NCI-H146 treated with DMSO at 0.1 percent for 48 hours (cell line): ENCODE results near the gene CNTNAP2.

Experiments
- DNase-seq: peaks from one replicate; lab custom pipeline; 2025; ENCODE audit not compliant: unreplicated experiment; lab: John Stamatoyannopoulos, UW

Gene CNTNAP2

DNA sequence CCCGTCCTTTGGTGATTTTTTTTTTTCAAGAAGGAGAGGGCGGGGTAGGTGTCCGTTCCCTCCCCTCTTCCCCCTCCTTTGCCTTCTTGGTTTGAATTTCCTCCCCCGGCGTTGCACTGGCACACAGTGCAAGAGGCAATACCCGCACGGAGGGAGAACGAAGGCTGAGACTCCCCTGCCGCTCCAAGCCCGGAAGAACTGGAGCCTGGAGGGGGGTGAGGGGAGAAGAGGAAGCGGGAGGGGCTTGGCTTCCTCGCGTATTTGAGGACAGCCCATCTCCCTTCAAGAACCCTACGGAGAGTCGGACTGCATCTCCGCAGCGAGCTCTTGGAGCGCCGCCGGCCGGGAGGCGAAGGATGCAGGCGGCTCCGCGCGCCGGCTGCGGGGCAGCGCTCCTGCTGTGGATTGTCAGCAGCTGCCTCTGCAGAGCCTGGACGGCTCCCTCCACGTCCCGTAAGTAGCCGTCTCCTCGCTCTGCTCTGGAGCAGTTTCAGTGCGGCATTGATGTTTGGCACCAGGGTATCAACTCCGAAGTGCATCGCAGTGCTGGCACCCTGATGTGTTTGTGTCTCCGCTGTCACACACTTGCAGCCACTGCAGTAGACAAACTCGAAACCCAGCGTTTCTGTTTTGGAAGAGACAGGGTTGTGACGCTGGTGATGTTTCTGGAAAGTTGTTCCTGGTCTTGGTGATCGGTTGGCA lies at the start of gene CNTNAP2:
TSS of gene CNTNAP2 (plus strand) at position 281 of the 702 bp plus-strand sequence. CDS start at position 357, 76 bp downstream.
- peak; percentile 84 for DNase-seq

DNA sequence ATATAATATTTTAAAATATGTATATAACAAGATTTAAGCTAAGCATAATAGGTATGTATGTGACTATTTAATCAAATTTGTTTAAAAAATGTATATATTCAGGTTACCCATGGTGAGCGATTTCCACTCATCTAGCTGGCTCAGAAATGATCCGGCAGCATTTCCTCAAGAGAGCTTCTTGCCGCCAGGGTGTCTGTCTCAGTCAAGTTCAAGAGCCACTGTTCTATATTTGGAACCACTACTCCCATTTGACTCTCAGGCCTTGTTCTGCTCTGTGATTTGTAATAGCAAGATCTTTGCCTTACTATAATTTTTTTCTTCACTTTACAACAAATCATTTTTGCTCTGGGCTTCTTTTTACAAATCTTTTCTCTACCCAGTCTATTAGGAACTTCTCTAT lies 48.7 kb upstream of the CNTNAP2 start:
- DNase-seq: no peak

DNA sequence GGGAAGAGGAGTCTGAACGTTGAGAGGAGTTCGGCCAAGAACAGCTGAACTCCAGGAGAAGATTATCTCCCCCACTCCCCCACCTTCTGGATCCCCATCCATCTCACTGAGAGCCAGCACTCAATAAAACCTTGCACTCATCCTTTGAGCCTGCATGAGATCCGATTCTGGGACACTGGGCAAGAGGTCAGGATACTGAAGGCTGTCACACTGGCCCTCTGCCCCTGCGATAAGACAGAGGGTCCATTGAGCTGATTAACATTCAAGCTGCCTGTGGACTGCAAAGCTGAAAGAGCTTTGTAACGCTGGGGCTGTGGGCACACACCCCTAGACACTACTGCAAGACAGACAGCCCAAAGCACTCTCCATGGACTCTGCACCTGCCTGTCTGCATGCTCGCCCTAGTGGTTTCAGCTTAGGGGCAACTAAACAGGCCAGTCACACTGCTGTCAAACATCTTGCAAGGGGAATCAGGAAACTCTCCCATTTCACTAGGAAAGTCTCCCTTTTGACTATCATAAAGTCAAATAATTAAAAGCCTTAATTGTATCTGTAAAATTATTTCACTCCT lies 42.3 kb upstream of the CNTNAP2 start:
- DNase-seq: no peak

DNA sequence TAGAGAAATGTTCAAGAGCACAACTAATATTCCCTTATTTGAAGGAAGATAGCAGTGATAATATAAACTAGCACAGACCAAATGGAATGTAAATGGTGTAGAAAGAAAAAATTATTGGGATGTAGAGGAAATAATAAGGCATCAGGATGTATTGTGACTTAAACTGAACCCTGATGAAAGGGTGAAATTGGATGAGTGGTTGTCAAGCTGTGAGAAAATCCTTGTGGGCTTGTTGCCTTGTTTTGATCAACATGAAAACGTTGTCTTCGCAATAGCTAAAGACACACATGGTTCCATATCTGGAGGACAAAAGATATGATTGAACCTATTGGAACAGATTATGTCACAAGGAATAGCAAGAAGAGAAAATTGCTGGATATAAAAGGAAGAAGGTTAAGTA lies 40.3 kb upstream of the CNTNAP2 start:
- no peak for DNase-seq

DNA sequence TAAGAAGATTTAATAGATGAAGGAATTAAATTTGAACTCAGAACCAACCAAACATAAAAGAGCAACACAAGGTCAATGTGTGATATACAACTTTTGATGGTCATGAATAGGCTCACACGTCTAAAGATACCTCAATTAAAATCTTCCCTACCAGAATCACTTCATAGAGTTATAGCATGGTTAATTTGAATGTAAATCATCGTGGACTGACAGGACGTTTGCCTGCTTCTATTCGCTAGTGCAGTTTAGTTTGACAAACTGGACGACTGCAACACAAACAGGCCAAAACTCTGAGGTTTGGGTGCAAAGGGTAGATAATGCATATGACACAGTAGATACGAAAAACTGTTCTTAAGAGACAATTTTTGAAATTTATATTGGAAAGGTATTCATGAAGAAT lies 32.5 kb upstream of the CNTNAP2 start:
- DNase-seq: no peak

DNA sequence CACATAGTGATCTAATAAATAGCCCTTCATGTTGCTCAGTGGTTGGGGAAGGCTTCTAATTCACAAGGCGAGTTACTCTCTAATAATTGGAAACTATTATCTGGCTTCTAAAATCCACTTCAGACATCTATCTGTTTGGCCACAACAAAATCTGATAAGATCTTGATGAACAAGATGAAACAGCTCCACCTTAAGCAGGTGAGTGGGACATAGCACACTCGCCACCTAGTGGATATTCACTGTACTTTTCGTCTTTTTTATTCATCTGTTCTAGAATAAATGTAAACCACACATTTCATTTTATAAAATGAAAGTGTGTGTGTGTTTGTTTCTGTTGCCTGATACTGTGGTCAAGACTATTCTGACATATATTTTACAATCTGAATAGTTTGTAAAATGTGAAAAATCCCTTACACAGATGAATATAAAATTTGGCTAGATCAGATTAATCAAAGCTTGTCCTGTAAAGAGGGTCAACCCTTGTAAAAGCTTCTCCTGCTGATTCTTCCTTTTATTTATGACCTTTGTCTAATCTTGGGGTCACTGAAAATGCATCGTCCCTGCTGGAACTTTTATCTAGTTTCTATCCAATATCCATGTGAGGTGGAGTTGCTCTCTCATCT lies 26.5 kb upstream of the CNTNAP2 start:
- peak; percentile 64 for DNase-seq

DNA sequence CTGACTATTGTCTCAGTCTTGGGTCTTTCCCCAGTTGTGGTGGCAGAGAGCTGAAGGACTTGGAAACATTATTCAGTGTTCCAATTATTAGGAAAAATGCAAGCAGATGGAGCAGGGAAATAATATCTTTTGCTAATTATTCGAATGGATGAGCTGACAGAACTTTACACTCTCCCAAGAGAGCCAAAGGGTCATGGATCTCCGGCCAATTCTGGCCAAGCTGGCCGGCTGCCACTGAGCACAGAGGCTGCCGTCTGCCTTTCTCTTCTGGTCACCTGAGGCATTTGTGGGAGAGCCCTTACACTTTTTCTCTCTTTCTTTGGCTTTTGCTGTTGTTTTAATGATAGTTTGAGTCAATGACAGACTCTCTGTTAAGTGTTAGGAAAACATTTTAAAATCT lies 22.2 kb upstream of the CNTNAP2 start:
- DNase-seq: no peak

DNA sequence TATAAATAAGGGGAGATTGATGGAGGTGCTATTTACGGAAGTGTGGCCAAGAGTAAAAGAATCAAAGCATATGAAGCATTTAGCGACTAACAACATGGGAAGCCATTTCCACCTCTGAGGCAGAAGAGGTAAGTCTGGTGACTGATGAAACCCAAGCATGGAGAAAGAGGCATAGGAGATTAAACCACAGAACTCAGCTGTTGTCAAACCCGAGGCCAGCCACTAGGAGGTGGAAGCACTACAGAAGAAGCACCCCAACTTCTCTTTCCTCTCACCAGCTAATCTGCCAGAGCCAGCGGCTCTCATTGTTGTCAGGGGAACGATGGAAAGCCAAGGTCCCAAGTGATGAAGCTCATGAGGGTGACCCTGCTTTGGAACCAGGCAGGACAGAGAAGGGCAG lies 19.6 kb upstream of the CNTNAP2 start:
- peak; percentile 21 for DNase-seq

DNA sequence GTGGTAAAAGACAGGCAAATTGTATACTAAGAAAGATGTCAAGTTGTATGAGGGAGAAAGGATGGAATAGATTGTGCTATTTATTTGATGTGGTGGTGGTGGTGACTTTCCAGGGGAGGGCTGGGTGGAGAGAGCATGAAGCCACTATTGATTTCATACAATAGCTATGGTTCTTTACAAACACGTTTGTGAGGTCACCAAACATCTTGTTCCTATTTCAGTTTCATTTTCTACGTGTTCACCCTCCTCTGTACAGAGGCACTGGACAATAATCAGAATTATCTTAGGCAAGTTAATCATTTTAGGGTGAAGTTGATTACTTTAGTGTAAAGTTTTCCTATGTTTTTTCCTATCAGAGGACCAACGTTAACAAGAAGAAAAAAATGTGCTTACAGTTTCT lies 10.3 kb upstream of the CNTNAP2 start:
- DNase-seq: no peak

DNA sequence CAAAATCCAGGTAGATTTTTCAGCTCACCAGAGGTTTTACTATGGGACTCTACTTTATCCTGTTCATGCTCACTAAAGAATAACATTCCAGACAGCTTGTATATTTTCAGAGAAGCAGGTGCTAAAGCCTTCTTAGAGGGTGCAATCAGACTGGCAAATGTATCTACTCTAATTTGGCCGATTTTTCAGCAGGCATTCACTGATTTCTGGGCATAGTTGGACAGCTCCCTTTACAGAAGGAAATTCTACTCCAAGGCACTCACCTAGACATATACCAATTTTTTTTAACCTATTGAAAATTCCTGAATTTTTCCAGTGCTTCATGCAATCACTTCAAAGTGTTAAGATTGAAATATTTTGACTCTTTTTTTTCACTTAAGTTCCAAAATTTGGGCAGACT lies 3.8 kb upstream of the CNTNAP2 start:
- DNase-seq: no peak

DNA sequence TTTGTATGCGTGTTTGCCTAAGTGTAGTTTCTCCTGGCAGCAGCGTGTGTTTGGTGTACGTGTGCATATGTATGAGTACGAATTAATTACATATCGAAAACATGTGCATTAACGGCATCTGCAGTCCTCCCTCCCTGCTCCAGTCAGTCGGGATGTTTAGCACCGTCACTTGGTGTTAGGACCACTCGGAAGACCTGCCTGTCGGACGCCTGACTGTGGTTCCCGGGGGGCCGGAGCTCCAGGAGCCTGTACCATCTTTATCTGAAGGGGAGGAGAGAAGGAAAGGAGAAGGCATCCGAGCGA lies 1.1 kb upstream of the CNTNAP2 start:
- DNase-seq: no peak

DNA sequence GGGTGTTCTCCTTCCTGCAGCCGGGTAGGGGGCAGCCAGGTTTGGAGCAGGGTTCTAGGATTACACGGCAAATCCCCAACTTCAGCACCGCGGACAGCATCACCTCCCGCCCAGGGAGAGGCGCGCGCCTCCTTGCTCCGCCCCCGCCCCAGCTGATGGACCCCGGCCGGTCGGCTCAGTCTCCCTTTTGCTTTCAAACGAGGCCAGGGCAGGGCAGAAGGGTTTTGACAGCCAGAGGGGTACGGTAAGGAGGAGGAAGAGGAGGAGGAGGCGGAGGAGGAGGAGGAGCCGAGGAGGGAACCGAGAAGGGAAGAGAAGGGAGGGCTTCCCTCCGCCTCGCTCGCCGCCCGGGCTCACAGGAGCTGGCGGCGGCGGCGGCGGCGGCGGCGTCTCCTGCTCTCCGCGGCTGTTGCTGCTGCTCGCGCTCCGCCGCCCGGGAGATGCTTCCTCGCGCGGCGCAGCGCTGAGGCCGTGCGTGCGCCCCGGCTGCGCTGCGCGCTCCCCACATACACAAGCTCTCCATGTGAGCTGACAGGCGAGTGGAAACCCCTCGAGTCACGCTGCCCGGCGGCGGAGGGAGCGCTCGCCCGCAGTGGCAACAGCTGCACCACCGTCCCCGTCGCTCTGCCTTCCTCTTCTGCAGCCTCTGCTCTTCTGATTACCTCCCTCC lies 615 bp upstream of the CNTNAP2 start:
- peak; percentile 71 for DNase-seq

DNA sequence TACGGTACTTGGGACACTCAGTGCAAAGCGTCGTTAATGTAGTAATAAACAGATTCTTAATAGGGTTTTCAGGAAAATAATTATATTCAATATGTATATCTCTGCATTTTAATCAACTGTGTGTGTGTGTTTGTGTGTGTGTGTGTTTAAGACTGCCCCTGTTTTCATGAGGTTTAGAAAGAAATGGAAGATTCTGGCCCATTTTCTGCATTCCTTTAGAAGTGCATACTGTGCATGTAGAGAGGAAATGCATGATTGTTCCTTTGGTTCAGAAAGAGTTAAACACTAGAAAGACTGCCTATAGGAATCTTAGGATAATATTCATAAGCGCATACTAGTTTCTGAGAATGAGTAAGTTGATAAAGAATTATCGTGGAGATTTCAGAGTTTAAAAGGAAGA lies 975 bp downstream of the CNTNAP2 start:
- DNase-seq: no peak

DNA sequence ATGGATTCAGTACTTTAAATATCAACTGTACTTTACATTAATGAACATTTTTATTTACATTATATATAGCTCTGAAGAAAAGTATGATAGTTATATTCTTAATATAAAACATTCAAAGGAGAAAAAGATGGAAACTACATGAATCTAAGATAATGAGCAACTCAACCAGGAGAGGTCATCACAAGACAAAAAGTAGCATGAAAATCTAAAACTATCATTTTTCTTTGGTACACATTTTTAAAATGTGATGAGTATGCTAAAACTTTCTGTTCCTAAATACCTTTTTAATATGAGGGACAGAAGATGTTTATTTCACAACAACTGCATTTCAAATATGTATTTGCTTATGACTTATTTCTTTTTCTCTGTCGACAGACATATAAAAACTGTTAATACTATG lies 2.4 kb downstream of the CNTNAP2 start:
- DNase-seq: no peak

DNA sequence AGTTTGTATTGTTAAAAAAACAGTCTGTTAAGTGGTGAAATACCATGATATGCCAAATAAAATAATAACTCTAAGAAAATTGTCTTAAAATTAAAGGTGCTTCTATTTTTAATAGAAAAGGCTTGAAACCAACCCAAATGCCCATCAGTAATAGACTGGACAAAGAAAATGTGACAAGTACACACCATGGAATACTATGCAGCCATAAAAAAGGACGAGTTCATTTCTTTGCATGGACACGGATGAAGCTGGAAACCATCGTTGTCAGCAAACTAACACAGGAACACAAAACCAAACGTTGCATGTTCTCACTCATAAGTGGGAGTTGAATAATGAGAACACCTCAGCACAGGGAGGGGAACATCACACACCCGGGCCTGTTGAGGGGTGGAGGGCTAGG lies 7.1 kb downstream of the CNTNAP2 start:
- DNase-seq: no peak

DNA sequence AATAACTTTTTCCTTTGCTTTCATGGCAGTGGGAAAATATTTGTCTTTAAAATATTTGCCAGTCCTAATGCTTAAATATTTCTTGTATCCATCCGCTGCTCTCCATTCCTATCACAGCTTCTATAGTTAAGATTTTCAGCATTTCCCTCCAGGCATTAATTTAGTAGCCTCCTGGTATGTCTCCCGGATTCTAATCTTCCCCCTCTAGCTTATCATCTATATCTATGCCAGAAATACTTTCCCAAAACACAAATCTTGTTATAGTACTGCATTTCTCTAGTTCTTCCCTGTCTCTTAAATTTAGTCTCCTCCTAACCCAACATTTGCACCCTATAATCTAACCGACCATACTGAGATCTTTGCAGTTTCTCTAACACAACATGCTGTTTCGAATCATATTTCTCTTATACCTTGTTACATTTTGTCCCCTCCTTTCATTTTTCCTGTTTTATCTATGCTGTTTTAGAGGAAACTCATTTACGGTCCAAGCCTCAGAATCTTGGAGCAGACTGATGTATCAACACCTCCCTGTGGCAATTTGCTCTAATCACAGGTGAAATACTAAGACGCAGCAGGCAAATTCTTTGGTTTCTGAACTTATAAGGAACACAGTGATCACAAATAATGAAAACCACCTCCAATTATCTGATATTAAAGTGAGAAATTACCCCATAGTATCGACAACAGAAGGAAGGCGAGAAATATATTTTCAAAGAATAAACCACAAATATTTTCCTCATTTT lies 10.3 kb downstream of the CNTNAP2 start:
- DNase-seq: no peak

DNA sequence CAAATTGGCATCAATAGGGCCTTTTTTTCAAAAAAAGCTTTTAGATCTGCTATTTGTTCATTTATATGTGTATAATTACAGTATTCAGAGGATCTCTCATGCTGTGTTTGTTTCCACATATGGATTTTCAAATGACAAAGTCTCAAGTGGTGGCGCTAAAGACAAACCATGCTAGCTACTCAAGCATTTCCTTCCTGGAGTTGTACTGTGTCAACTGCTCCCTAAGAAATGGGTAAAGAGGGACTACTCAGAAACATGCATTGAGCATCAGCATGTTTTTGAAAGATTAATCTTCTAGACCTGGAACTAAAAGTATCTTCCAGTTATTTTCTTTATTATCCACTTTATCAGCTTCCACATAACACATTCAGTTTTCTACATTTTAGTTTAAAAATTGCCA lies 12.7 kb downstream of the CNTNAP2 start:
- peak; percentile 30 for DNase-seq

DNA sequence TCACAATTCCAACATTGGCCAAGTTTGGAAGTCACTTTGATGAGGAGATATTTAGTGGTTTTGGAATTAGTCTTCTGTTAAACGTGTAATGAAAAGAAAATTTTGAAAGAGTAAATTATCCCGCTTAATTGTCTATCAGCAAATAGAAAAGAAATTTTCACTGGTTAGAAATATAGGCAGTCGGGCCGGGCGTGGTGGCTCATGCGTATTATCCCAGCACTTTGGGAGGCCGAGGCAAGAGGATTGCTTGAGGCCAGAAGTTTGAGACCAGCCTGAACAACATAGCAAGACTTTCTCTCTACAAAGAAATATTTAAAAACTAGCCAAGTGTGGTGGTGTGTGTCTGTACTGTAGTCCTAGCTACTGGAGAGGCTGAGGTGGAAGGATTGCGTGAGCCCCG lies 13.4 kb downstream of the CNTNAP2 start:
- DNase-seq: no peak

DNA sequence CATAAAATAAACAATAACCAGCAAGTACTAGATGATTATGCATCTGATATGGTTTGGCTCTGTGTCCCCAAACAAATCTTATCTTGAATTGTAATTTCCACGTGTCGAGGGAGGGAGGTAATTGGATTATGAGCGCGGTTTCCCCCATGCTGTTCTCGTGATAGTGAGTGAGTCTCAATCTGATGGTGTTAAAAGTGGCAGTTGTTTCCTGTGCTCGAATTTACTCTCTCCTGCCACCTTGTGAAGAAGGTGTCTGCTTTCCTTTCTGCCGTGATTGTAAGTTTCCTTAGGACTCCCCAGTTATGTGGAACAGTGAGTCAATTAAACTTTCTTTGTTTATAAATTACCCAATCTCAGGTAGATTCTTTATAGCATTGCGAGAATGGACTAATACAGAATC lies 15.1 kb downstream of the CNTNAP2 start:
- DNase-seq: no peak

DNA sequence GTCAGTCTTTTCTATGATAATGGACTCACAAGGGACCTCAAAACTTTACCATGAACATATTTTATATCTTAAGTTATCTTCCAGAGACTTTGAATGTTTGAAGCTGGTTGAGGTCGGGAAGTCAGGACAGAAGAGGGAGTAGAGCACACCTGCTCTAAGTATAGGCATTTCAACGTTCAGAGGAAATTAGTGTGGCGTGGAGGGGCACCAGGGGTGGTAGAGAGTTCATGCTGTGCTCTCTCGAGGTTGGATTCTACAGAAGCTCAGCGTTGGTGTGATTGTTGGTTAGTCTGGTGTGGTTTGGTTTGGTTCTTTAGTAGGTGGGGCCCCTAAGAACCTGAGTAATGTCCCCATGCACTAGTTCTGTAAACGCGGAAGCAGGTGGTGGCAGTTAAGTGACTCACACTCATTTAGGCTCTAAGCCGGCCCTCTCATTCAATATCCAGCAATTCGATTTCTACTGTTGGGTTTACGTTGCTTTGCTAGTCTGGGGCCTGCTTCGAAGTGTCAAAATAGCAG lies 19.8 kb downstream of the CNTNAP2 start:
- DNase-seq: peak; percentile 72

DNA sequence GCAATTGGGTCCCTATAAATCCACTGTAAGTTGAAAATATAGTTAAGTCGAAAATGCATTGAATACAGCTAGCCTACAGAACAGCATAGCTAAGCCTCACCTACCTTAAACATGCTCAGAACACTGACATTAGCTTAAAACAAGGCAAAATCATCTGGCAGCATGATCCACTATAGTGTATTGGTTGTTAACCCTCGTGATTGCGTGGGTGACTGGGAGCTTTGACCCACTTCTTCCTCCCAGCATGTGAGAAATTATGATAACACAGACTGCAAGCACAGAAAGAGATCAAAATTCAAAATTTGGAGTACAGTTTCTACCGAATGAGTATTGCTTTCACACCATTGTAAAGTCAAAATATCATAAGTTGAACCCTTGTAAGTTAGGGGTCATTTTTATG lies 22.3 kb downstream of the CNTNAP2 start:
- no peak for DNase-seq
